PC-9 (cell line): ENCODE data around the gene MYH11. TPM values are rescaled to one million over a fixed set of nuclear protein-coding genes. Genes with fewer than 3 reads are reported as not detected.

Source experiments
- BruUV-seq: library from RNA; stranded (reverse); fragments of 400-500 nt; replicated peaks from 2 replicates; lab custom pipeline; 2021; lab: Mats Ljungman, UMichigan
- CTCF ChIA-PET: fragments of 300-600 bp; sonication (Branson Sonifier 250); formaldehyde crosslinking; loops from one replicate; lab custom pipeline; 2022; ENCODE audit warnings: antibody characterized with exemption; lab: Charles Lee
- POLR2A ChIA-PET: fragments of 300-600 bp; sonication (Branson Sonifier 250); formaldehyde crosslinking; loops from one replicate; lab custom pipeline; 2022; ENCODE audit warnings: antibody characterized with exemption; ENCODE audit not compliant: unreplicated experiment; lab: Charles Lee
- DNase-seq, 2 experiments: peaks; one replicate each; pipeline versions ENCODE4 v3.0.0 to v3.0.0-alpha.2; 2015 to 2022; ENCODE audit warnings: mixed read lengths in 1 of 2
- H2AFZ ChIP-seq: fragments of 200-600 bp; sonication (generic); 2 replicates; pipeline ENCODE4 v1.8.1; 2017; ENCODE audit warnings: antibody characterized with exemption
- H3F3A ChIP-seq: fragments of 200-600 bp; sonication (generic); 2 replicates; pipeline ENCODE4 v1.8.1; 2017; ENCODE audit warnings: antibody characterized with exemption, mild to moderate bottlenecking, low read depth; ENCODE audit not compliant: insufficient read depth
- H3K27ac ChIP-seq: fragments of 200-600 bp; sonication (generic); 2 replicates; pipeline ENCODE4 v1.6.1; 2016; ENCODE audit warnings: mixed run types
- H3K27me3 ChIP-seq: fragments of 200-600 bp; sonication (generic); 2 replicates; pipeline ENCODE4 v1.6.1; 2016; ENCODE audit warnings: low read depth, mixed run types; ENCODE audit not compliant: insufficient read depth
- H3K36me3 ChIP-seq: fragments of 200-600 bp; sonication (generic); 2 replicates; pipeline ENCODE4 v1.6.1; 2016; ENCODE audit warnings: low read depth, mixed run types
- H3K4me1 ChIP-seq: fragments of 200-600 bp; sonication (generic); replicated peaks from 2 replicates; pipeline ENCODE4 v1.6.1; 2016; ENCODE audit warnings: mixed run types; ENCODE audit not compliant: insufficient read depth
- H3K4me2 ChIP-seq: fragments of 200-600 bp; sonication (generic); 2 replicates; pipeline ENCODE4 v1.6.1; 2017; ENCODE audit warnings: mixed run types
- H3K4me3 ChIP-seq: fragments of 200-600 bp; sonication (generic); 2 replicates; pipeline ENCODE4 v1.6.1; 2016; ENCODE audit warnings: mixed run types
- H3K79me2 ChIP-seq: fragments of 200-600 bp; sonication (generic); 2 replicates; pipeline ENCODE4 v1.6.1; 2017; ENCODE audit warnings: low read depth, mixed run types
- H3K9me2 ChIP-seq: fragments of 200-600 bp; sonication (generic); 2 replicates; pipeline ENCODE4 v1.8.1; 2017; ENCODE audit warnings: mild to moderate bottlenecking; ENCODE audit not compliant: insufficient read depth
- H3K9me3 ChIP-seq: fragments of 200-600 bp; sonication (generic); 2 replicates; pipeline ENCODE4 v1.8.1; 2016; ENCODE audit warnings: low read depth; ENCODE audit not compliant: insufficient read depth
- H4K20me1 ChIP-seq: fragments of 200-600 bp; sonication (generic); 2 replicates; pipeline ENCODE4 v1.8.1; 2017; ENCODE audit not compliant: insufficient read depth
- EZH2 ChIP-seq: fragments of 200-600 bp; sonication (generic); IDR thresholded peaks from 2 replicates; pipeline ENCODE4 v1.8.0; 2017; ENCODE audit warnings: antibody characterized with exemption, low read depth
- intact Hi-C: fragments of 100-400 bp; cut with micrococcal nuclease; formaldehyde crosslinking; loops from one replicate; pipeline ENCODE4 v1.10.0; 2022; ENCODE audit not compliant: unreplicated experiment
- total RNA-seq: library from RNA; stranded (reverse); gene quantifications from 2 replicates; pipeline ENCODE4 v1.2.3, GENCODE V29; 2021
- TF ChIP-seq, protein P1 (sequence below): fragments of 200-600 bp; sonication (generic); conservative IDR thresholded peaks from 2 replicates; pipeline ENCODE4 v1.6.1; 2017; ENCODE audit warnings: mixed run types, antibody characterized with exemption, mild to moderate bottlenecking, moderate library complexity

Gene MYH11
- total RNA-seq, 1 experiment from 2014 or later: 0.11 TPM

DNA sequence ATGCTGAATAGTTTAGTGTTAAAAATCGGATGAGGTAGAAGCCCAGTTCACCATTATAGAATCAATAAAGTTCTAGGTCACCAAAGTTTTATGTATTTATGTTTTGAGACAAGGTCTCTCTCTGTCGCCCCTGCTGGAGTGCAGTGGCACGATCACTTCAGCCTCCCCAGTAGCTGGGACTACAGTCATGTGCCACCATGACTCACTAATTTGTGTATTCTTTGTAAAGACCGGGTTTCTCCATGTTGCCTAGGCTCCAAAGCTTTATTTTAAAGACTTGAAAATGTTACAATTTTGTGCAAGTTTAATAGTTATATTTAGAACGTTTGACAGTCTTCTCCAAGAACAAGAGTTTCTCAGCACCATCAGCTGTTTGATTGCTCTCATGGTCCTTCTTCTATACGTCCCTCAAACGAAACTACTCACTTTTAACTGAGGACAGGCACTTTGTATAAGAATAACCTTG is 174.7 kb downstream of the MYH11 start:
- Histone ChIP-seq H3K4me3 (no peak overlapping the region), H3K4me1 (peaks cover 10% of the 10 kb centered on the region; the same call in 1 of the 2 replicates), H3K27ac (0 out of 2 replicates have a peak overlapping the region, but pooled peaks have one; percentile 2), H4K20me1 (no peaks in the 10 kb centered on the region), H3K79me2 (no peaks in the 10 kb centered on the region), H3K9me2 (no peaks in the 10 kb centered on the region), H3K27me3 (no peaks in the 10 kb centered on the region), H2AFZ (no peak overlapping the region), H3K9me3 (no peaks in the 10 kb centered on the region), H3F3A (peaks cover 7% of the 10 kb centered on the region; the same call in 1 of the 2 replicates), H3K36me3 (peaks cover 26% of the 10 kb centered on the region), H3K4me2 (no peak overlapping the region)
- CTCF ChIA-PET: interaction anchor here (0.5 kb wide), 1 partner anchor 221 kb away, joined by 3 read pairs; no protein-coding TSS in a partner anchor
- peak; percentile 60 to 61 for DNase-seq
- intact Hi-C loops: no loop called here
- BruUV-seq: no TSS peak
- TF ChIP-seq EZH2: no peak
- TF ChIP-seq, protein P1, sequence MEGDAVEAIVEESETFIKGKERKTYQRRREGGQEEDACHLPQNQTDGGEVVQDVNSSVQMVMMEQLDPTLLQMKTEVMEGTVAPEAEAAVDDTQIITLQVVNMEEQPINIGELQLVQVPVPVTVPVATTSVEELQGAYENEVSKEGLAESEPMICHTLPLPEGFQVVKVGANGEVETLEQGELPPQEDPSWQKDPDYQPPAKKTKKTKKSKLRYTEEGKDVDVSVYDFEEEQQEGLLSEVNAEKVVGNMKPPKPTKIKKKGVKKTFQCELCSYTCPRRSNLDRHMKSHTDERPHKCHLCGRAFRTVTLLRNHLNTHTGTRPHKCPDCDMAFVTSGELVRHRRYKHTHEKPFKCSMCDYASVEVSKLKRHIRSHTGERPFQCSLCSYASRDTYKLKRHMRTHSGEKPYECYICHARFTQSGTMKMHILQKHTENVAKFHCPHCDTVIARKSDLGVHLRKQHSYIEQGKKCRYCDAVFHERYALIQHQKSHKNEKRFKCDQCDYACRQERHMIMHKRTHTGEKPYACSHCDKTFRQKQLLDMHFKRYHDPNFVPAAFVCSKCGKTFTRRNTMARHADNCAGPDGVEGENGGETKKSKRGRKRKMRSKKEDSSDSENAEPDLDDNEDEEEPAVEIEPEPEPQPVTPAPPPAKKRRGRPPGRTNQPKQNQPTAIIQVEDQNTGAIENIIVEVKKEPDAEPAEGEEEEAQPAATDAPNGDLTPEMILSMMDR: peak; percentile 72
- POLR2A ChIA-PET: interaction anchor here (0.6 kb wide), 1 partner anchor 40 kb away, joined by 3 read pairs; no protein-coding TSS in a partner anchor

DNA sequence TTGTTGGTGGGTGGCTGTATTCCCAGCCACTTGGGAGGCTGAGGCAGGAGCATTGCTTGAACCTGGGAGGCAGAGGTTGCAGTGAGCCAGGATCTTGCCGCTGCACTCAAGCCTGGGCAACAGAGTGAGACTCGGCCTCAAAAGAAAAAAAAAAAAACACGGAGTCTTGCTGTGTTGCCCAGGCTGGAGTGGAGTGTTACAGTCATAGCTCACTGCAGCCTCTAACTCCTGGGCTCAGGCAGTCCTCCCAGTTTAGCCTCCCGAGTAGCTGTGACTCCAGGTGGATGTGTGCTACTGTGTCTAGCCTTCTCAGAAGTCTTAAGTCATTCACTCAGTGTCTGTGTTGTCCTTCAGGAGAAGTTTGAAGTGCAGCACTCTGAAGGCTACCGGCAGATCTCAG is 179.4 kb downstream of the MYH11 start:
- Histone ChIP-seq H3K9me2 (no peaks in the 10 kb centered on the region), H3K4me1 (peaks cover 20% of the 10 kb centered on the region), H3F3A (peaks cover 16% of the 10 kb centered on the region; the same call in 1 of the 2 replicates), H3K4me2 (no peak overlapping the region), H3K9me3 (no peaks in the 10 kb centered on the region), H4K20me1 (no peaks in the 10 kb centered on the region), H3K27me3 (no peaks in the 10 kb centered on the region), H3K27ac (no peak overlapping the region), H2AFZ (no peak overlapping the region), H3K4me3 (no peak overlapping the region), H3K36me3 (peaks cover 18% of the 10 kb centered on the region), H3K79me2 (peaks cover 18% of the 10 kb centered on the region; the same call in 1 of the 2 replicates)
- ChIA-PET POLR2A (no interaction called here), CTCF (no interaction called here)
- BruUV-seq: no TSS peak
- DNase-seq: no peak
- no peak for TF ChIP-seq EZH2
- TF ChIP-seq, protein P1: no peak
- intact Hi-C loops: no loop called here

DNA sequence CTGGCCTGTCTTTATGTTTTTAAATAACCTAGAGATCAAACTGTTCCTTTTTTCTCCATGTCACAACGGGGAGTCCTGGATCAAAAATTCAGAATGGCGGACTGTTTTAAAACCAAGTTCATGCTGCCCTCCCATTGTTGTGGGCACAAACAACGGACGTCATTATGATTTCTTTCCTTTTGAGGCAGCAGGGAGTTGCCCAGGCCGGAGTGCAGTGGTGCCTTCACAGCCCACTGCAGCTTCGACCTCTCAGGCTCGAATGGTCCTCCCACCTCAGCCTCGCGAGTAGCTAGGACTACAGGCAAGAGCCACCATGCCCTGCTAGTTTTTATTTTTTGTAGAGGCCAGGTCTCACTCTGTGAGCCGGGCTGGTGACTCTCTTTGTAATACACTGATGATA is 180.3 kb downstream of the MYH11 start:
- Histone ChIP-seq H3F3A (peaks cover 25% of the 10 kb centered on the region), H2AFZ (no peak overlapping the region), H3K27me3 (no peaks in the 10 kb centered on the region), H3K4me2 (no peak overlapping the region), H3K9me3 (no peaks in the 10 kb centered on the region), H3K4me3 (no peak overlapping the region), H4K20me1 (no peaks in the 10 kb centered on the region), H3K4me1 (peaks cover 20% of the 10 kb centered on the region), H3K27ac (no peak overlapping the region), H3K36me3 (peaks cover 16% of the 10 kb centered on the region), H3K79me2 (peaks cover 18% of the 10 kb centered on the region; the same call in 1 of the 2 replicates), H3K9me2 (no peaks in the 10 kb centered on the region)
- intact Hi-C loops: no loop called here
- DNase-seq: no peak
- ChIA-PET CTCF (no interaction called here), POLR2A (no interaction called here)
- BruUV-seq: no TSS peak
- no peak for TF ChIP-seq EZH2
- TF ChIP-seq, protein P1: no peak
